ENCODE data around the gene TARBP1.
"Not testable (repeated sequence)": the region's sequence is repeated elsewhere in the genome, so short reads cannot be mapped to it uniquely, and the experiment has no call there.

TARBP1 gene

DNA sequence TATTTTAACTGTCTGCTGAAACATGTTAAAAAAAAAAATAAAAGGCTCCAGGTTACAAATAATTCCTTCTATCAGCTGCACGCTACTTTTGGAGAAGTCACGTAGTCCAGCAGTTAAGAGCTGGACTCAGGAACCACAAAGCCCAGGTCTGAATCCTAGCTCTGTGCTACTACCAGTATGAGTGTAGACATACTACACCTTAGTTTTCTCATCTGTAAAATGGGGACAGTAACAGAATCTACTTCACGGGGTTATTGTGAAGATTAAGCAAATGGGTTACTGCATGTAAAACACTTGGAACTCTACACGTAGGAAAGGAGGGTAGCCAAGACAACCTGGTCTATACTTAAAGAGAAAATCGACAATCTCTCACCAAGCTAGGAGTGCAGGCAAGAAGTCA is 48.3 kb downstream of the TARBP1 start:
- DNase-seq, result no peak

DNA sequence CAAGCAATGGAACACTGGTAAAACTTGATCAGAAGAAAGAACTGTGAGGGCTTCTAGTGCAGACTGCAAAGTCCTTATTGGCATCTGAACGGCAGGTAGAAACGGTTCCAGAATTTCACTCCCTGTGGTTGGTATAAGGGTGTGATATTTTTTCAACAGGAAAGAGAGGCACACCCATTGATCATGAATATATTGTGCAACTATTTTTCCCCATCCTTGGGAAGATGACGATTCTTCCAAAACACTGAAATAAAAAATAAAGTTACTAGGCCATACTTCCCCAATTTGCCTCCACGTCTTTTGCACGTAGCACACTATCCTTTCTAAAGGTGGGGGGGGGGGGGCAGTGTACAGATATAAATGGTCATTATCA is 49.6 kb downstream of the TARBP1 start:
- DNase-seq, result no peak

DNA sequence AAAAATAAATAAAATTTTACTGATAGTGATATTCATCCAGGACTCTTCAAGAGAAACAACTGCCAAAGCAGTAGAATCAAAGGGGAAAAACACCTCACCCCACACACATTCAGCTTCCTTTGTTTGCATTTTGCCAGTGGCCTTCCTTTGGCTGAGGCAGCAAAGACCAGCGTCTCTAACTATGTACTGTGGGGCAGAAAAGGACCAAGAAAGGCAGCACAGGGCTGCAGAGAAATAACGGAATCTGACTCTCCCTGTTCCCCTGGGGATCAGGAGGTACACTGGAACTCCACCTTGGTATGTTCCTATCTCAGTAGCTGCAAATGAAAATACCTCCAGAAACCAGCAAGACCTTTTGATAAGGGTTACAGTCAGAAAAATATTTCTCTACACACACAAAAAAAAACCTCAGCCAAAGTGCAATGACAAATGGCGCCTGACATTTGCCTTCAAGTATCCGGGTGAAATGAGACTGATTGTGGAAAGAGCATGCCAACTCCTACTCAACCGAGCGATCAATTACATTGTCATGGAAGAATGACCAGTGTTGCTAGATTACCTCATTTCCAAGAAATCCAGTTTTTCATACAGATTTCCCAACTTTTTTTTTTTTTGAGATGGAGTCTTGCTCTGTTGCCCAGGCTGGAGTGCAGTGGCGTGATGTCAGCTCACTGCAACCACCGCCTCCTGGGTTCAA is 50.9 kb downstream of the TARBP1 start:
- no peak for DNase-seq

DNA sequence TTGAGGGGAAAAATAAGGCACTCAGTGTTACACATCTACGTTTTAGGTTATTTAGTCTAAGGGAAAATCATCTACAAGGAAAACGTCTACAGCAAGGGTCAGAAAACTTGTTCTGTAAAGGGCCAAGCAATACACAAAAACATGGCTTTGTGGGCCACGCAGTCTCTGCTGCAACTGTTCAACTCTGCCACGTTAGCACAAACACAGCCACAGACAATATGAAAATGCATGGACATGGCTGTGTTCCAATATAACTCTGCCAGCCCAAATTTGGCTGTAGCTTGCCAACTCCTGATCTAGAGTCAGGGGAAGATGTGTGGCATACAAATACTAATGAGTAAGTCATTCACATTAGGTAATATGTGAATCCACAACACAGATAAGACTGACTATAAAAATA is 65.0 kb downstream of the TARBP1 start:
- no peak for DNase-seq

DNA sequence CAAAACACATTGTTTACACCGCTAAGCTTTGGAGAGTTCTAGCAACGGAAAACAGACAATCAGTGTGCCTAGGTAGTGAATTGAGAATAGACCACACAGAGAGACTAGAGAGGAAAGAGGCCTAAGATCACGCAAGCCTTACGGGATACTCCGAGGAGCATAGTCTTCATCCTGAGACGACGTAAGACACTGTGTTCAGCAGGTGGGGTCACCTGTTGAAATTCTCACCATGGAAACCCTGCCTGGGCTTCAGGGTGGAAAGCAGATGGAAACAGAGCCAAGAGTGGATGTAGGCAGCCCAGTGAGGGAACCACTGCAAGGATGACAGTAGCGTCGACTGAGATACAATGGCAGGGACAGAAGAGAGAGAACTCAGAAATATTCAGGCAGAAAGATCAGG is 65.5 kb downstream of the TARBP1 start:
- no peak for DNase-seq

DNA sequence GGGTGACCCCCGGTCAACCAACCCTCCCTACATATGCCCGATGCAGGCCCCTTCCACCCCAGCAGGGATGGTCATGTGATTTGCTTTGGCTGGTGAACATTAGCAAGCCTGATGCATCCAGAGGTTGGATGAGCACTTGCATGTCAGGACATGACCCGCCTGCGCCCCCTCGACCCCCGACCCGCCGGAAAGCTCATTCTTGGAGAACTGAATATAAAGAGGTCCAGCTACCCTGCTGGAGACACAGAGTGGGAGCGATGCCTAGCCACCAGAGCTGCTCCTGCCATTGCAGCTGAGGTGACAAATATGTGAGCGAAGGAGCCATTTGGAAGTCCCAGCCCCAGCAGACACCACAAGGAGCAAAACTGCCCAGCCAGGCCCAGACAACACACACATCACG is 66.1 kb downstream of the TARBP1 start:
- no peak for DNase-seq

DNA sequence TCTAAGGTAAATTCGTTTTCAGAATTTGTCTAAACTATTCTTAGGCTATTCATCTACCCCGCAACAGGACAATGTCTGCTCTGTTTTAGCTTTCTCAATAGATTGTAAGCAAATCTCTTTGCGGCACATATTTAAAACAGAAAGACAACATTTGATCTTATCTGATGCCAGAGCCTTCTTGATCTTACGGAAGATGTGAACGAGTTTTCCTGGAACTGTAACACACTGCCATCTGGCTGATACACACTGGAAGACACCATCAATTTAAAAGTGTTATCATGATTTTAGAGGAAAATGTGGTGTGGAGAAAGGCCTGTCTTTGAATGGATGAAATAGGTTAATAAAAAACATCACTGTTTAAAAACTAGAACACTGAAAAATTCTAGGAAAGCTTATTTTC is 69.7 kb downstream of the TARBP1 start:
- no peak for DNase-seq

DNA sequence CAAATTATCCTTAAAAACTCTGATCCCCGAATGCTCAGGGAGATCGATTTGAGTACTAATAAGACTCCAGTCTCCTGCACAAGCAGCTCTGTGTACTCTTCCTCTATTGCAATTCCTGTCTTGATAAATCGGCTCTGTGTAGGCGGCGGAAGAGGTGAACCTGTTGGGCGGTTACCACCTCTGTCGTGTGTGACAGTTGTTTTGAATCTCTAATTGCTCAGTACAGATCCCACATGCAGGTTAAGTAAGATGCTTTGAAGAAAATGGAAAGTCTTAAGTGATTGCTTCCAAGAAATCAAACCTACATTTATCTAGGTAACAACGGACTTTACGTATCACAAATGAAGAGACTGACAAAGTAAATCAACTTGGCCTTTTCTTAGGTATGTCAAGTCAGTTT is 70.2 kb downstream of the TARBP1 start:
- DNase-seq, result no peak

DNA sequence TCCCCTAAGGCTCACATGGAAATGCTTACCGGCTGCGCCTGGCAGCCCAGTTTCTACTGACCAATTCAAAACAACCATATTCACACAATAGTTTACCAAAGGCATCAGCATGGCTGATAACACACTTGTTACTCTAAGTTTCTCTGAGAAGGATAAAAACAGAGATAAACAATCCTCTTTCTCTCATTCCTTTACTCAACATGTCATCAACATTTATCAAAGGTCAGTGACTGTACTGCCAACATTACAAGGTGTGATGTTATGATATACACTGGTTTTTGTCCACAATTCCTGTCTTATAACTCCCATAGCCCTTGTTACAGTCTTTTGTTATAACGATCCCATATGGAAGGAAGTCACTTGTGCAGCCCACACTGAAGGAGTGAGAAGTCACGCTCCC is 72.1 kb downstream of the TARBP1 start:
- no peak for DNase-seq

DNA sequence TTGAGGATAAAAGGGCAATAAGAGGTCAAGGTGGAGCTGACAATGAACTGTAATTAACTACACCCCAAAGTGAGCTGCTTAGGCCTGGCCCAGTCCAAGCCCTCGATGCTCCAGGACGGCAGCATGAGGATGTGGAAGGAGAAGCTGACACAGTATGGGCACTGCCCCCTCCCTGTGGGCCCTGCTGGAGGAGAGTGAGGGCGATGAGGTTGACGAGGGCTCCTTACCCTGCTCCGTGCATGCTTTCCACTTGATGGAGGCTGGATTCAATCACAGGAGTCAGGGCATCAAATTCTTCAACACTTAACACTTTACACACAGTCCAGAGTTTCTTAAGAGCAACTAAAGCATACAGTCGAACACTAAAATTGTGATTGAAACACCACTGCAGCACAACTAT is 73.3 kb downstream of the TARBP1 start:
- DNase-seq, result no peak

DNA sequence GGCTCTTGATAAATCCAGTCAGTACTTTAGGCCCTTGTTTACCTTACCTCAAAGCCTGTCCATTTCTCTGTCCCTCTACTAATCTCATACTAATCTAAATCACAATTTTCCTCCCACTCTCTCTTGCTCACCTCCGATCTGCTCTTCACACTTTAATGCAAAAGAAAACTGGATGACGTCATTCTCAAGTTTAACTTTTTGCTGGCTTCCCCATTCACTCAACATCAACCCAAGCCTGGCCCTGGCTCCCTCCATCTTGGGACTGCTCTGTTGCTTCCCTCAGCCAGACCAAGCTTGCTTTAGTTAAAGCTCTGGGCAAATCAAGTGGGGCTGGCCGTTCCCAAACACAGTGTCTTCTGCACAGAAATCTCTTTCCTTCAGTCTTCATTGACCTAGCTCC is 76.0 kb downstream of the TARBP1 start:
- DNase-seq, result no peak

DNA sequence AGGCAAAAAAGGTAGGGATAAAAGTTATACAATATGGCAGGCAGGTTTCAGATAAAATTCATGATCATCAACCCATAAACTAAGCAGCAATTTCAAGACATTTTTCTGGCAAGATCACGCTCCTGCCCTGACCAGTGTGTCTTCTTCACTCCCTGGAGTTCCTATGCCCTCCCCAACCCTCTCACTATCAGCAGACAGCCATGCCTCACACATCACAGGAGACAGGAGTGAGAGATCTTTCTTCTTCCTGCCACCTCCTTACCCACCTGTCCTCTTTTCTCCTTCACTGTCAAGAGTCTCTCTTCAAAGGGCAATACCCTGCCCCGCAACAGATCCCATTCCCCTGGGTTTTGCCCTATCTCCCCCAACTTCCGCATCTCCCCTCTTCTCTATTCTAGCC is 77.3 kb downstream of the TARBP1 start:
- DNase-seq, result no peak

DNA sequence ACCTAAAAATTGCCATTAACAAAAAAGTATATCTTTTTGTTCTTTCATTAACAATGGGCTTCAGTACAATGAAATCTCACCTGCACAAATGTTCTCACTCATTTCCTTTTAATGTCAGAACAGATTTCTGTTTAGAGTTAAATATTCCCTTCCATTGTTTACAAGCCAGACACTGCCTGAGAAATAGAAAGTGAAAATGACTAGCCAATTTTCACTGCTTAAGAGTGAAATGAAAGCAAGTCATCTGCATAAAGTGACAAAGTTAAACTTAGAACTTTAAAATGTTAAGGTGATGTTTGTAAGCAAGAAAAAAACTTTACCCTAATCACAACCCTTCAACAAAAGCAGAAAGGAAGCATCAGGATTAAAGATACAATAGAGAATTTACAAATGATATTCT is 78.2 kb downstream of the TARBP1 start:
- no peak for DNase-seq

DNA sequence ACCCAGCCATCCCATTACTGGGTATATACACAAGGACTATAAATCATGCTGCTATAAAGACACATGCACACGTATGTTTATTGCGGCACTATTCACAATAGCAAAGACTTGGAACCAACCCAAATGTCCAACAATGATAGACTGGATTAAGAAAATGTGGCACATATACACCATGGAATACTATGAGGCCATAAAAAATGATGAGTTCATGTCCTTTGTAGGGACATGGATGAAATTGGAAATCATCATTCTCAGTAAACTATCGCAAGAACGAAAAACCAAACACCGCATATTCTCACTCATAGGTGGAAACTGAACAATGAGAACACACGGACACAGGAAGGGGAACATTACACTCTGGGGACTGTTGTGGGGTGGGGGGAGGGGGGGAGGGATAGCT is 79.5 kb downstream of the TARBP1 start:
- not testable (repeated sequence) for DNase-seq

DNA sequence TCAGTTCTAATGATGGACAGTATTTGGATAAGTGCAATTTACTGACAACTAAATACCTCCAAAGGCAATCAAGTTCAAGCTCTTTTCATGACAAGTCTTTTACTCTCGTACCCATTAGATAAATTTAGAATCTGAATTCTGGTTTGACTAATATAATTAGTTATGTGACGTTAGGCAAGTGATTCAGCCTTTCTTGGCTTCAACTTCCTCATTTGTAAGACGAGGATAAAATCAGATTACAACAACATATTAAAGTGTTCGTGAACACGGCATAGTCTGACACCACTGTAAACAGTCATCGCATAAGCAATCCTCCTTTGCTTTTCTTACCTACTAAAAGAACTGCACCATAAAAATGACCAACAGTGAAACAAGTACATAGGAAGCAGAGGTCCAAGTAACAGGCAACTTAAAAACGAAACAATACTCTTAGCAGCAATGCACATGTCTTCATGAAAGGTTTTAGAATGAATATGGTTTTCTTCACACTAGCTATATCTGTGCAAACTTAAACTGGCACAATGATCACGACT is 80.1 kb downstream of the TARBP1 start:
- no peak for DNase-seq

DNA sequence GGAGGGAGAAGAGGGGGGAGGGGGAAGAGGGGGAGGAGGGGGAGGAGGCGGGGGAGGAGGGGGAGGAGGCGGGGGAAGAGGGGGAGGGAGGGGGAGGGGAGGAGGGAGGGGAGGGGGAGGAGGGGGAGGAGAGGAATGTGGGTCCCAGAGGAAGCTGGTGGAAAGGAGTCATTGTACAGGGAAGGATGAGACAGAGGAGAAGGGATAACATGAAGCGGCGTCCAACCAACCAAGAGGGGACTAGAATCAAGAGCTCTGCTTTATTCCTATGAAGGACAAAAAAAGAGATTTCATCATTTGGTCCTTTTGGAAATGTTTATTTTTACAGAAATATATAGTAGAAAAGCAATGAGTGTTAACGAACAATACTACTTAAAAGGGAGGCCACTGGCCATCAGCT is 81.2 kb downstream of the TARBP1 start:
- no peak for DNase-seq

DNA sequence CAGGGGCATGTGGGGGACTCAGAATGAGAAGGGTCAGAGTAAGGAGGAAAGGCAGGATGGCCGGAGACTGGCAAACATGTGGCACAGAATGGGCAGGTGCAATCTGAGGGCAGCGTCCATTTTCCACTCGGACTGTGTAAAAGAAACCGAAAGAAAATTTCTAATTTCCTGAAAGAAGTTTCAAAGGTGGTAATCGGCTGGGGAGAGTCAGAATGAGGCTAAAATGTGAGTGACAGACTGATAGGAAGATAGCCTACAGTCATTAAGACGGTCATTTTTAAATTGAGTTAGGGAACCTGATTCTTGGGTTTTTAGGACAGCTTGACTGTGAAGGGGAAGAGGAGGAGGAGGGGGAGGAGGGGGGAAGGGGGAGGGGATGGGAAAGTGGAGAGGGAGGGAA is 82.1 kb downstream of the TARBP1 start:
- no peak for DNase-seq

DNA sequence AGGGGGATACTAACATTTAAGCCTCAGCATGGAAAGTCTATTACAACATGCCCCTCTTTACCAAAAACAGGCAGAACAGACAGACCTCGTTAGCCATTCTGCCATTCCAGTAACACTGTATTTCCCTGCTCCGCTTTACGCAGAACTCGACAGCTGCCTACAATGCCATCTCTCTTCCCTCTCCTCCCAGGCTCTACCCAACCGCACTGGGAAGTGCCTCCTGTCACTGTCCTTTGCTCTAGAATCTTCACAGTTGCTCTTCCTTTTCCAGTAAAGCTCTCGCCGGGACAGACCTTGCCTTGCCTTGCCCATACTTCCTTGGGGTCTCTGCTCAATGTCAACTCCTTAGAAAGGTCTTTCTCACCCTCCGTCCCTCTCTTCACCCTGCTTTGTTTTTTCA is 82.9 kb downstream of the TARBP1 start:
- DNase-seq, result no peak

DNA sequence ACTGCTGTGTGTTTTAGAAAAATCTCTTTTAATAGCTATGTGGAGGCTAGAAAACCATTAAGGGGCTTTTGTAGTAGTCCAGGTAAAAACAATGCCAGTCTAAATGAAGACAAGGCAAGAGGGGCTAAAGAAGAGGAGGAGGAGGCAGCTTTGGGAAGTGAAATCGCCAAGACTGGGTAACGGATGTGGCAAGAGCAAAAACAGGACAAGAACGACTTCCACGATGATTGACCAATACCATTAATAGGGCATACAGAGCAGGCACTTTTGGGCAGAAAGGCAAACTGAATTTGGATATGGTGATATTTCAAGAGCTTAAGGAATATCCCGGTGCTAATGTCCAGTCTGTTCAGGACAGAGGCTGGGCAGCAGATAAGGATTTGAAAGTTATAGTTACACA is 83.7 kb downstream of the TARBP1 start:
- no peak for DNase-seq

DNA sequence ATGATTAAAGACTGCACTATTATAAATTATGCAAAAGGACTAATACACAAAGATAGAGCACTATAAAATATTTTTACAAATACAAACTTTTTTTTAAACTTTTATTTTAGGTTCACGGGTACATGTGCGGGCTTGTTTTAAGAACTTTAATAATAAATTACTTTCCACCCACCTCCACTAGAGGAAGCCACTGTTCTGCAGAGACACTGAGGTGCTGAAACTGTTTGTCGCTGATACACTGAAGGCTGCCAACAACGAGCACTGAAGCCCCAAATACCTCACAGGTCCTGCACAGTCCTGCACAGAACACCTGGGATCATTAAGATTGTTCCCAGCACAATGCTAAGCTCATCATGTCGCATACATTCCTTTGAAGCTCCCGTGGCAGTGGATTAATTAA is 85.8 kb downstream of the TARBP1 start:
- no peak for DNase-seq

DNA sequence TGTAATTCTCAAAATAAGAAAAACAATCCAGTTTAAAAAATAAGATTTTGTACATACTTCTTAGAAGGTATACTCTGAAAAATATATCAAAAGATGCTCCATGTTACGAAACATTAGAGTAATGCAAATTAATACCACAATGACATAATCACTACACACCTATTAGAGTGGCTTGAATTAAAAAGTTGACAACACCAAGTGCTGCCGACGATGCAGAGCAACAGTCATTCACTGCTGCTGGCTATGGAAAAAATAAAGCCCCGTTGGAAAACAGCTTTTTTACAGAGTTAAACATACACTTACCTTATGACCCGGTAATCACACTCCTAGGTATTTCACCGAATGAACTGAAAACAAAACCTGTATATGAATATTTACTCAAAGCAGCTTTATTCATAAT is 90.9 kb downstream of the TARBP1 start:
- no peak for DNase-seq

DNA sequence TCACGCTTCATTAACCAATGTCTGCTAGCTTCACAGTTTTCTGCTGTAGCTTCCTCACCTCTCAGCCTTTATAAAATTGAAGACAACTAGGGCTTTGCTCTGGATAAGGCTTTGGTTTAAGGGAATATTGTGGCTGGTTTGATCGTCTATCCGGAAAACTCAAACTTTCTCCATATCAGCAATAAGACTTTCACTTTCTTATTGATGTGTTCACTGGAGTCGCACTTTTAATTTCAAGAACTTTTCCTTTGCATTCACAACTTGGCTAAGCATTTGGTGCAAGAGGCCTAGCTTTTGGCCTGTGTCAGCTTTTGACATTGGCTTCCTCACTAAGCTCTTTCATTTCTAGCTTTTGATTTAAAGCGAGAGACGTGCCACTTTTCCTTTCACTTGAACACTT is 92.9 kb downstream of the TARBP1 start:
- DNase-seq, result no peak

DNA sequence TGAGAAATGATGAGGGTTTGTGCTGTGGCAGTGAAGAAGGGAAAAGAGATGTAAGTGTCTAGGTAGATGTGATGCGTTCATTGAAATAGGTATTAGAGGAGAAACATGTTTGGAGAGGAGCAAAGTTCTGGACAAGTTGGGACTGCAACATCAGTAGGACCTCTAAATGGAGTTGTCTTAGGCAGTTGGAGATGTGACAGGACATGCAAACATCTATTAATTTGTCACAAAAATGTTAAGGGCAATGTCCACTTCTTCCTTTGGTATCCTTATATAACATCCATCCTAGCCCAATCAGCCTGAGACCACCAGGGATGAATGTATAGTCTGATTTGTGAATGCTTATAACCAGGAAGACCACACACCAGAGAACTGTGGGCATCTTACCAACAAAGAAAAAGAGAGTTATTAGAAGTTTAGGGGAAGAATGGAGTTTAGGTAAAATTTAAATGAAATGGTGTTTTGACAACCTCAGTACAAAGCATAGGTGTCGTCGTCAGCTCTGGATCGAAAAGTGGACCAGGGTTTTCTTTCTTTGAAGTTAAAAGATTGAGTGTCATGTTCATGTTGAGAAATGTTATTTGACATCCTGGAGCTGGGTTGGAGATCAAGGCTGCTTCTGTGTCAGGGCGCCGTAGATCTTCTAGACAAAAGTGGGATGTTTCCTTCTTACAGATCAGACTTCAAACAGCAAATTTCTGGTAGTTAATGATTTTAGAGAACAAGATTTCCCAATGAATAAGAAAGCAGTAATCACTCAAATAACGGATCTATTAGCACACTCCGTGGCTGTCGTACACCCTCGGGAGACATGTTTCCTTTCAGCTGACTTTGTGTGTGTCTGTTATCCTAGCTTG is 97.1 kb downstream of the TARBP1 start:
- DNase-seq, result no peak

DNA sequence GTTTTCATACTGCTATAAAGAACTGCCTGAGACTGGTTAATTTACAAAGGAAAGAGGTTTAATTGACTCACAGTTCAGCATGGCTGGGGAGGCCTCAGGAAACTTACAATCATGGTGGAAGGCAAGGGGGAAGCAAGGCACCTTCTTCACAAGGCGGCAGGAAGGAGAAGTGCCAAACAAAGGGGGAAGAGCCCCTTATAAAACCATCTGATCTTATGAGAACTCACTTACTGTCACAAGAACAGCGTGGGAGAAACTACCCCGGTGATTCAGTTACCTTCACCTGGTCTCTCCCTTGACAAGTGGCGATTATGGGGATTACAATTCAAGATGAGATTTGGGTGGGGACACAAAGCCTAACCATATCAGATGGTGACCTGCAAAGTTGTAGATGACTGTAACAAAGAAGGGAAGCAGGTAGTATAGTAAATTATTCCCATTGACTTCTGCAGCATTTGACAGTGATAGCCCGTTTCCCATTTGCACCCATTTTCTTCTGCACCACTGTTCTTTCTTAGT is 99.3 kb downstream of the TARBP1 start:
- not testable (repeated sequence) for DNase-seq

All from DMS79 (cell line).